HG03442 (cell line): ENCODE data around the gene ATP13A1.
A peak's percentile ranks its signal among the peaks of the same experiment; 100 is the strongest.
"Not testable (repeated sequence)": the region's sequence is repeated elsewhere in the genome, so short reads cannot be mapped to it uniquely, and the experiment has no call there.

Experiments
- ATAC-seq: cut with Tn5 transposase; IDR thresholded peaks from one replicate; pipeline ENCODE4 v1.9.1; 2021; ENCODE audit warnings: mild to moderate bottlenecking, moderate library complexity; ENCODE audit not compliant: unreplicated experiment

The ATP13A1 gene

GRCh38 chr19:19665420-19665948 lies 2.0 kb upstream of the ATP13A1 start:
- not testable (repeated sequence) for ATAC-seq

GRCh38 chr19:19662871-19663255 lies 613 bp downstream of the ATP13A1 start:
- no peak for ATAC-seq

GRCh38 chr19:19662344-19662743 lies 1.1 kb downstream of the ATP13A1 start:
- ATAC-seq: no peak

GRCh38 chr19:19661675-19662251 lies 1.7 kb downstream of the ATP13A1 start:
- peak; percentile 28 for ATAC-seq

GRCh38 chr19:19661141-19661674 lies 2.3 kb downstream of the ATP13A1 start:
- no peak for ATAC-seq

GRCh38 chr19:19659646-19660245 lies 3.7 kb downstream of the ATP13A1 start:
- no peak for ATAC-seq

GRCh38 chr19:19657397-19657783 lies 6.1 kb downstream of the ATP13A1 start:
- no peak for ATAC-seq

GRCh38 chr19:19656451-19657396 lies 6.8 kb downstream of the ATP13A1 start:
- no peak for ATAC-seq

- ATAC-seq: no peak
Measured at GRCh38 chr19:19655641-19656343, 7.7 kb downstream of the ATP13A1 start.

- no peak for ATAC-seq
Measured at GRCh38 chr19:19655051-19655594, 8.4 kb downstream of the ATP13A1 start.

GRCh38 chr19:19654441-19654840 lies 9.0 kb downstream of the ATP13A1 start:
- no peak for ATAC-seq

- no peak for ATAC-seq
Measured at GRCh38 chr19:19653597-19654147, 9.8 kb downstream of the ATP13A1 start.

- ATAC-seq: no peak
Measured at GRCh38 chr19:19652482-19653295, 10.8 kb downstream of the ATP13A1 start.

GRCh38 chr19:19651076-19651475 lies 12.4 kb downstream of the ATP13A1 start:
- ATAC-seq: no peak

- no peak for ATAC-seq
Measured at GRCh38 chr19:19650331-19650730, 13.1 kb downstream of the ATP13A1 start.

- no peak for ATAC-seq
Measured at GRCh38 chr19:19649580-19649995, 13.9 kb downstream of the ATP13A1 start.

- no peak for ATAC-seq
Measured at GRCh38 chr19:19649155-19649554, 14.3 kb downstream of the ATP13A1 start.

- no peak for ATAC-seq
Measured at GRCh38 chr19:19647037-19647835, 16.2 kb downstream of the ATP13A1 start.
